ENCODE measurements around the gene DUS3L. TPM values are rescaled to one million over a fixed set of nuclear protein-coding genes. Genes with fewer than 3 reads are reported as not detected.
A peak's percentile ranks its signal among the peaks of the same experiment; 100 is the strongest.

Gene DUS3L
- polyA plus RNA-seq, 1 donor, result 26.2 TPM

- no peak for DNase-seq
Measured at GRCh38 chr19:5823579-5824281, 32.8 kb upstream of the DUS3L start.

- DNase-seq, result no peak
Measured at GRCh38 chr19:5822181-5822844, 31.4 kb upstream of the DUS3L start.

GRCh38 chr19:5821521-5822180, 30.7 kb upstream of the DUS3L start:
- no peak for DNase-seq

- DNase-seq, result no peak
Measured at GRCh38 chr19:5820785-5821184, 29.8 kb upstream of the DUS3L start.

DNA sequence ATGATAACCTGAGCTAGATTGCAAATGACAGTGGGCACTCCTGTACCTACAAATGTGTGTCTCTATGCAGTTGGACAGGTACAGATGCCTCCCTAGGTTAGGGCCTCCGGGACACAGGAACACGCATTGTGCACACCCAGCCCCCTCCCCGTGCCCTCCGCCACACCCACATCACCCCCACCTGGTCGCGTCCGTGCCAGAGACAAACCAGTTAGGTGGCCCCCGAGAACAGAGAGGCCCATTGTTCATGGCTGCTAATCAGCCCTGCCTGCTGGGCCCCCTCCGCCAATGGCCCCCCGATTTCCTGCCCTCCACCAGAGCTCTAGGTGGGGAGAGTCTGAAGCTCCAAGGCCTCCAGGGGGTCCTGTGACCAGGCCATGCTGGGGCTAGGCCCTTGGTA, 27.6 kb upstream of the DUS3L start:
- no peak for DNase-seq

DNA sequence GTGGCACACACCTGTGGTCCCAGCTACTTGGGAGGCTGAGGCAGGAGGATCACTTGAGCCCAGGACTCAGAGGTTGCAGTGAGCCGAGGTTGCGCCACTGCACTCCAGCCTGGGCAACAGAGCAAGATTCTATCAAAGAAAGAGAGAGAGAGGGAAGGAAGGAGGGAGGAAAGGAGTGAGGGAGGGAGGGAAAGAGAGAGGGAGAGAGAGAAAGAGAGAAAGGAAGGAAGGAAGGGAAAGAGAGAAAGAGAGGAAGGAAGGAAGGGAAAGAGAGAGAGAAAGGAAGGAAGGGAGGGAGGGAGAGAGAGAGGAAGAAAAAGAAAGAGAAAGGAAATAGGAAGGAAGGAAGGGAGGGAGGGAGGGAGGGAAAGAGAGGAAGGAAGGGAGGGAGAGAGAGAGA, 26.3 kb upstream of the DUS3L start:
- no peak for DNase-seq

DNA sequence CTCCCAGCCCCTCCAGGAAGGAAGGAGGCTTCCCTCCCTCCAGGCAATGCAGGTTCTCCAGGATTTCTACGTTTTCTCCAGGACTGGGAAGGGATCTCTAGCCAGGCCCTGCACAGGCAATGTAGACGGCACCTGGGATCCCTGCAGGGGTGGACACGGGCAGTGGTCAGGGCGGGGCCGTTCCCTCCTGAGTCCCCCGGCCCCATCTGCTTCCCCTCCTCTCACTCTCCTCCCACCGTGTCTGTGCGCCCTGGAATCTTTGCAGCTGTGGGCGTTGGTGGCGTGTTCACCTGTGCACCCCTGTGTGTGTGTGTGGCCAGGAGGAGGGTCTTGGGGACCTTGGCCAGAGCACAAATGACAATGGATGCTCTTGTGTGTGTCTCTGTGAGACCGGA, 23.9 kb upstream of the DUS3L start:
- DNase-seq, result no peak

GRCh38 chr19:5814123-5814851, 23.3 kb upstream of the DUS3L start:
- DNase-seq, result no peak

DNA sequence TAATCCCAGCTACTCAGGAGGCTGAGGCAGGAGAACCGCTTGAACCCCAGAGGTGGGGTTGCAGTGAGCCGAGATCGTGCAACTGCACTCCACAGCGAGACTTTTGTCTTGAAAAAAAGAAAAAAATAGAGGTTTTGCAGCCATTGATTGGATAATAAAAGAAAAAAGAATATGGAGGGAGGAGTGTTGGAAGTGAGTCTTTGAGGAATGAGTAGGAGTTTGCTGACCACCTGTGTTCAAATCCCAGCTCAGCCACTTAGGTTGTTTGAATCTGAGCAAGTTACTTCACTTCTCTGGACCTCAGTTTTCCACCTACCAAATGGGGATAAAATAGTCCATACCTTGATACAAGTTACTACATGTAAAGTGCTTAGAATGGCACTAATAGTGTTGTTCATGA, 20.2 kb upstream of the DUS3L start:
- no peak for DNase-seq

DNA sequence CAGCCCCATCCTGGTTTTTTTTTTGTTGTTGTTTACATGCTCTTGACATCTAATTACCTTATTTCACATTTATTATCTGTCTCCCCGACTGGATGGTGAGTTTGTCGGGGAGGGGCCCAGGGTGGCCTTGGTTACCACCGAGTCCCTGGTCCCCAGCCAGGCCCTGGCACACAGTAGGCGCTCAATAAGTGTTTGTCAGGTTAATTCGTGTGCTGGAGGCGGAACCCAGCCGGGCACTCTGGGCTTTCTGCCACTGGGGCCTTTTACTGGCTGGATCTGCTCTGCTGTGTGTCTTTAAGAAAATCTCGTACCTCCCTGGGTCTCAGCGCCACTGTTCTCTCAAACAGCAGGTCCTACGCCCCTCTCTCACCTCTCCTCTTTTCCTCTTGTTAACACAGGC, 18.5 kb upstream of the DUS3L start:
- no peak for DNase-seq

DNA sequence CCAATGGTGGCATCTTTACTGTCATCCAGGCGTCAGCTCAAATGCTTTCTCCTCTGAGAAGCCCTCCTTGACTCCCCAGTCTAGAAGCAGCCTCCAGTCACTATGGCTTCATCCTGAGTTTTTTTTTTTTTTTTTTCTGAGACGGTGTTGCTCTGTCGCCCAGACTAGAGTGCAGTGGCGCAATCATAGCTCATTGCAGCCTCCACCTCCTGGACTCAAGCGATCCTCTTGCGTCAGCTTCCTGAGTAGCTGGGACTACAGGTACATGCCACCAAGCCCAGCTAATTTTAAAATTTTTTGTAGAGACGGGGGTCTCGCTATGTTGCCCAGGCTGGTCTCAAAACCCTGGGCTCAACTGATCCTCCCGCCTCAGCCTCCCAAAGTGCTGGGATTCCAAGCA, 18.1 kb upstream of the DUS3L start:
- no peak for DNase-seq

DNA sequence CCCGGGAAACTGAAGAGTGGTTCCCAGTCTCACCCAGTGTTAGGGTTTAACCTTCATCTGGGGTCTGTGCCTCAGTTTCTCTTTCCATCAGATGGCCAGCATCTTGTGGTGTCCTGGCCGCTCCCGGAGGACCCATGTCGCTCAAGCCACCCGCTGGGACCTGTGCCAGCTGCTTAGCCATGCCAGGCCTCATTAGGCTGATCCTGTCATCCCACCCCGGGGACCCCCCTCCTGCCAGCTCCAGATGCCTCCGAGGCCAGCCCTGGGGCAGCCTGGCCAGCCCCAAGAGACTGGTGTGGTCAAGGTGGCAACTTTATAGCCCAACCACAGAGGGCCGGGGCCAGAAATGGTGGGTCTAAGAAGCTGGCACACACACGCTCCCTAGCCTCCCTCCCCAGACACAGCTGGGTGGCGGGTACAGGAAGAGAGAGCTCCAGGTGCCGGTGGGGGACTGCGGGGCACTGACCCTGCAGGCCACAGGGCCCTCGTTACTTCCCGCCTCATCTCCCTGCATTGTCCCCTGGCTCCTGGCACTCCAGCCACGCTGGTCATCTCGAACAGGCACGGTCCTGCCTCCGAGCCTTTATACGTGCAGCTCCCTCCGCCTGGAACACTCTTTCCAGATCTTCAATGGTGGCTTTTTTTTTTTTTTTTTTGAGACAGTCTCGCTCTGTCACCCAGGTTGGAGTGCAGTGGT, 17.3 kb upstream of the DUS3L start:
- DNase-seq, result no peak

DNA sequence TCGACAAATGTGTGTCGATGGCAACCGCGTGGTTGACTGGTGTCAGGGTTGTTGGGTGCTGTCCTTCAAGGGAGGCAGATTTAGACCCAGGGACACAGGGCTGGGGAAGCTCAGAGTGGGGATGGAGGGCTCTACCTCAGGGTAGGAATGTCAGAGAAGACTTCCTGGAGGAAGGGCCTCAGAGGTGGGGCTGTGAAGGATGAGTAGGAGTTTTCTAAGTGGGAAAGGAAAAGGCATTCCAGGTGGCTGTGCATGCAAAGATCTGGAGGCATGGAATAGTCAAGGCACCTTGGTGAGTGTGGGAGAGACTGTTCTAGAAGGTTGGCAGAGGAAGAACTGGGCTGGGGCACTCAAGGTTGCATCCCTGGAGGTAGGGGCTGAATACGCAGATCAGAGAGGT, 15.9 kb upstream of the DUS3L start:
- no peak for DNase-seq

DNA sequence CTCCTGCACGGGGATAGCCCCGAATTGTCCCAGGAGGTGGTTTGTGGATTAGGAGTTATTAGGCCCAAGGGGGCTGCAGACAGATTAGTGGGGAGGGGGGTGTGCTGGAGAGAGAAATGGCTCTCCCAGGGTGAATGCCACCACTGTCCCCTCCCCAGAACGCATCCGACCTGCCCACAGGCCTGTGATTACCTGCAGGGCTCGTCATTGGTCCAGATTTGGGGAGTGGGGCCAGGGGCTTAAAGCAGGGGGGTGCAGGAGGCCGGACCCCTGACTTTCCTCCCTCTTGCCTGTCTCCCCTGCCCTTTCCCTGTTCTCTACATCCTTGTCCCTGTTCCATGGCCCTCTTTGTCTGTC, 15.1 kb upstream of the DUS3L start:
- no peak for DNase-seq

GRCh38 chr19:5805462-5806132, 14.6 kb upstream of the DUS3L start:
- peak; percentile 86 for DNase-seq

DNA sequence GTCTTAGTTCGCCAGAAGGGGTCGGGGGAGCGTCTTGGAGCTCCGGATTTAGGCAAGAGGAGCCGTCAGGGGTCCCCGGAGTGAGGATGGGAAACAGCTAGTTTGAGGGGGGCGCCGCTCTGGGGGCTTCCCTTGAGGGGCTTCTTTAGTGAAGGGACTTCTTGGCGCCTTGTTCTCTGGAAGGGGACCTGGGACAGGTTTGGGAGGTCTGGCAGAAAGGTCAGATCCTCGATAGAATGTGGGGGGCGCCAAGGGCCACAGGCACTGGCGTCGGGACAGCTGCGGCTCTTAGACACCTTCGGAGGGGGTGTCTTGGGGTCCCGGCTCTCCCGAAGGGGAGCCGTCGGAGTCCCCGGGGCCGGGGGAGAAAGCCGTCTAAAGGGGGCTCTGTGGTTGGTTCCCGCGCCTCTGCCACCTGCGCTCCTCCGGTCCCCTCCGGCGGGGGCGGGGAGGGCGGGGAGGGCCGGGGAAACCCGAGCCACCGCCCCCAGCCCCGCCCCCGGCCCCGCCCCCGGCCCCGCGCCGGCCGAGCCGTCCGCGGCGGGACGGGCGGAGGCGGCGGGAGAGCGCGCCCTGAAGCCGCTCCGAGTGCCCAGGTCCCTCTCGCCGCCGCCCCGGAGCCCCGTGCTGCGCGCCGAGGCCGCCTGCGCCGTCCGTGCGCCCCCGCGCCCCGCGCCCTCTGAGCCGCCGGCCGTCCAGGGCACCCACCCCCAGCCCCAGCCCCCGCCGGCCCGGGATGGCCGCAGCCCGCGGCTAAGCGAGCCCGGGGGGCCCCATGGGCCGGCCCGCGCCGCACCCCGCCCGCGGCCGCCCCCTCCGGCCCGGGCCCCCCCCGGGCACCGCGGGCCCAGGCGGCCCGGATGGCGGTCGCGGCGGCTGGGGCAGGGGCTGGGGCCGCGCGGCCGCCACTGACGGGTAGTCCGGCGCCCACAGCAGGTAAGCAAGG, 13.8 kb upstream of the DUS3L start, which contains the start of gene NRTN:
Gene NRTN (plus strand): TSS at position 552 of the 946 bp plus-strand sequence. CDS start 19,099 bp downstream, outside the sequence.
- DNase-seq, result no peak

DNA sequence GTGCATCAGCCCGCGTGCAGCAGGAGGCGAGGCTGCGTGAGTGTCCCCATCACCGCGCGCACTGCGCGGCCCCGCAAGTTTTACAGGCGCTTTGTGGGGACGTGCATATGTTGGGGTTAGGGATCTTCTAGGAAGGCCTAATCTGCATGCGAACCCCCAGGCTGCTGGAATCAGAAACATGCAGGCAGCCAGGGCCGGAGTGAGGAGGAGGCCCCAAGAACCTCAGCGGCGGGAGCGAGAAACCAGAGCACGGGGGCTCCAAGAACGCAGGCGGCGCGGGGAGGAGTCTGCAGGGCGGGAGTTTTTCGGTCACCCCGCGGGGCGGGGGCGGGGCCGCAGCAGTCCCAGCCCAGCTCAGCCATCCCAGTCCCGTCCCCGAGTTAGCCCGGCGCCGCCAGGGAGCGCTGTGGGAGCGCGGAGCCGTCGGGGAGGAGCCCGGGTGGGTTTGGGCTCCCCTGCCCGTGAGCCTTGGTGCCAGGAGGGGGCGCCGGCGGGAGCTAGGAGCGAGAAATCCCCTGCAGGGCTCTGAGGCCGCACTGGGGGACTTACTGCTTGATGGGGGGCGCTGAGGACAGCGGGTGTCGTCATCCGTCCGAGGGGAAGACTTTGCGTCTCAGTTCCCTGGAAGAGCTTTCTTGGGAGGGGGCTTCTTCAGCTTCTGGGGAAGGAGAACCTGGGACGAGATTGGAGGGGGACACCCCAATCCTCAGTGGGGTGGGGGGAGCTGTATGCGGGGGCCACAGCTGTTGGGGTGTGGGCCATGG, 13.0 kb upstream of the DUS3L start:
- DNase-seq, result peak; percentile 93

DNA sequence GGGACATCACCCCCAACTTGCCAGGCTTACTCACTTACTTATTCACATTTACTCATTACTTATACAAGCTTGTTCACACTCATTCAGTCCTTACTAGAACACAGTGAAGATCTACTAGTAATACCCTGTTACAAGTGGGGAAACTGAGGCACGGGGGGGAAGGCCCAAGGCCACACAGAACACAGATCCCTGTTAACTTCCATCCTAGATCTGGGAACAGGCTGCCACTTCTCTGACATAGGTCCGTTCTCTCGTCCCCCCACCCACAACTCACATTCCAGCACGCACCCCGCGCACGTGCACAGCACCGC, 12.4 kb upstream of the DUS3L start:
- DNase-seq, result no peak

- peak; percentile 67 for DNase-seq
Measured at GRCh38 chr19:5801796-5802619, 11.0 kb upstream of the DUS3L start.

Measured in left kidney (tissue), 2 donors.